ENCODE results near the gene EDRF1. TPM values are rescaled to one million over a fixed set of nuclear protein-coding genes. Genes with fewer than 3 reads are reported as not detected.

Gene EDRF1
- total RNA-seq, 1 donor from 2014 or later: 45.9 TPM

DNA sequence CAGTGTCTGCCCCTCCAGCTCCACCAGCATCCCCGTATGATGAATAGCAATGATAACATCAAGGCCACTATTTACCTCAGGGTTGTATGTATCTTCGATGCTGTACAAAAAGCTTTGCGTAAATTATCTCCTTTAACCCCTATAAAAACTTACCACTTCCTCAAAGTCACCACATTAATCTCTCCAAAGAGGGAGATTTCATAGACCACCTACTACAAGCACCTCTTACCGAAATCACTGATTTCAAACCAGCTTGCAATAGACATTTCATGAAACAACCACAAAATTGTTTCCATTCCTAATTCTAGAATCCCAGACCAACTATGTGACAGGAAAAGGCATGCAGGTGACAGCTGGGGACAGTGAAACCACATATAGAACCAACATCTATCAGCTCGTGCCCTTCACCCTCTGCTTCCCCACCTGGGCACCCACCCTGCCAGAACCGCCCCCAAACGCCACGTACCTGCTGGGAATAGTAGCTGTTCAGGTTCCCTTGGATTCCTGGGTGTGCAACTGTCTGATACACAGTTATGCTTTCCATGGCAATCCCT, 76.2 kb downstream of the EDRF1 start:
- H3K4me3 Mint-ChIP-seq: no peak overlapping the region
- no peak overlapping the region for H3K27ac Mint-ChIP-seq
- H3K4me1 Mint-ChIP-seq: no peaks in the 10 kb centered on the region
- DNase-seq (ENCODE audit: low spot score in 2 of 2, unreplicated experiment in 2 of 2): no peak
- H3K27me3 Mint-ChIP-seq (ENCODE audit: low read depth): no peaks in the 10 kb centered on the region
- H3K36me3 Mint-ChIP-seq: peaks cover 27% of the 10 kb centered on the region
- TF ChIP-seq, protein P1, sequence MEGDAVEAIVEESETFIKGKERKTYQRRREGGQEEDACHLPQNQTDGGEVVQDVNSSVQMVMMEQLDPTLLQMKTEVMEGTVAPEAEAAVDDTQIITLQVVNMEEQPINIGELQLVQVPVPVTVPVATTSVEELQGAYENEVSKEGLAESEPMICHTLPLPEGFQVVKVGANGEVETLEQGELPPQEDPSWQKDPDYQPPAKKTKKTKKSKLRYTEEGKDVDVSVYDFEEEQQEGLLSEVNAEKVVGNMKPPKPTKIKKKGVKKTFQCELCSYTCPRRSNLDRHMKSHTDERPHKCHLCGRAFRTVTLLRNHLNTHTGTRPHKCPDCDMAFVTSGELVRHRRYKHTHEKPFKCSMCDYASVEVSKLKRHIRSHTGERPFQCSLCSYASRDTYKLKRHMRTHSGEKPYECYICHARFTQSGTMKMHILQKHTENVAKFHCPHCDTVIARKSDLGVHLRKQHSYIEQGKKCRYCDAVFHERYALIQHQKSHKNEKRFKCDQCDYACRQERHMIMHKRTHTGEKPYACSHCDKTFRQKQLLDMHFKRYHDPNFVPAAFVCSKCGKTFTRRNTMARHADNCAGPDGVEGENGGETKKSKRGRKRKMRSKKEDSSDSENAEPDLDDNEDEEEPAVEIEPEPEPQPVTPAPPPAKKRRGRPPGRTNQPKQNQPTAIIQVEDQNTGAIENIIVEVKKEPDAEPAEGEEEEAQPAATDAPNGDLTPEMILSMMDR (IDR thresholded peaks at IDR 0.05; ENCODE audit: unreplicated experiment): no peak
- no peaks in the 10 kb centered on the region for H3K9me3 Mint-ChIP-seq

DNA sequence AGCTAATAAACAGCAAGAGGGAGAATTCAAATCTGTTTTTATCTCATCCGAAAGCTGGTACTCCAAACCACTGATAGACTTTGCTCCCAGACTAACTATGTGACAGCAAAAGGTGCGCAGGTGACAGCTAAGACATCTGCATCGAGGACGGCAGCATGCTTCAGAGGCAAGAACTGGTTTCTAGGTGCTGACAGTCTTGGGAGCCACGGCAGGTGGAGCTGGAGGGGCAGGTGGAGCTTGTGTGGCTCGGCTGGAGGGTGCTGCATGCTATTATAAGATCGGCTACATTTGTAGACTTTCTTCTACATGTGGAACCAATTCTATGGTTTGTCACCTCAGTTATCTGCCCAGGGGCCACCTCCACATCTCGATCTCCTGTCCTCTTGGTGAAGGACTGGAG, 77.9 kb downstream of the EDRF1 start:
- Mint-ChIP-seq H3K4me1 (no peaks in the 10 kb centered on the region), H3K36me3 (peaks cover 23% of the 10 kb centered on the region), H3K4me3 (no peak overlapping the region), H3K27ac (no peak overlapping the region), H3K27me3 (ENCODE audit: low read depth) (no peaks in the 10 kb centered on the region), H3K9me3 (no peaks in the 10 kb centered on the region)
- TF ChIP-seq, protein P1 (IDR thresholded peaks at IDR 0.05; ENCODE audit: unreplicated experiment): no peak
- no peak for DNase-seq (ENCODE audit: low spot score in 2 of 2, unreplicated experiment in 2 of 2)

DNA sequence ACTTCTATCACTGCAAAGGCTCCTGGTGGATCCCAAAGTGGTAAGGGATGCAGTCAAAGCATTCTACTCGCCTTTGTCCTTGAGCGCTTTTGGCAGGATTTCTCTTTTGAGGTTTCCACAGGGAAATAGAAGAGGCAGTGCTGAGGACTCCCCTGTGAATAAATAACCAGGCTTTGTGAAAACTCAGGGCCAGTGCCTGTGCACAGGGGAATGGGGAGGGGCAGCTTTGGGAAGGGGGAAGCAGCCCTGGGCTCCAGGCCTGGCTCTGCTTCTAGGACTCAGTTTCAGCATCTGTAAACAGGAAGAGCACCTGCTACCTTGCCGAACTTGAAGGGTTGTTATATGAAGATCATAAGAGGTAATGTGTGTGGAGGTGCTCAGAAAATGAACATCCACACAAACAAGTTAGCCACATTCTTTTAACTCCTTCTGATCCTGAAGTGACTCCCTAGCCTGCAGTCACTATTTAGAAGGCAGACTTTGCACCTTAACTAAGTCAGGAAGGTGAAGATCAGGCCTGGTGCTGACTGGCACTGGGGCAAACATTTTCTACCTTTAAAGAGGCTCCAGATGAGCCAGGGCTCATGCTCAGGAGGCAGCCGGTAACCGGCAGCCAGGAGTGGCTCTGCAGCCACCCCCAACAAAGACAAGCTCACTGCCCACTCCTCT, 78.6 kb downstream of the EDRF1 start:
- TF ChIP-seq, protein P1 (IDR thresholded peaks at IDR 0.05; ENCODE audit: unreplicated experiment): no peak

DNA sequence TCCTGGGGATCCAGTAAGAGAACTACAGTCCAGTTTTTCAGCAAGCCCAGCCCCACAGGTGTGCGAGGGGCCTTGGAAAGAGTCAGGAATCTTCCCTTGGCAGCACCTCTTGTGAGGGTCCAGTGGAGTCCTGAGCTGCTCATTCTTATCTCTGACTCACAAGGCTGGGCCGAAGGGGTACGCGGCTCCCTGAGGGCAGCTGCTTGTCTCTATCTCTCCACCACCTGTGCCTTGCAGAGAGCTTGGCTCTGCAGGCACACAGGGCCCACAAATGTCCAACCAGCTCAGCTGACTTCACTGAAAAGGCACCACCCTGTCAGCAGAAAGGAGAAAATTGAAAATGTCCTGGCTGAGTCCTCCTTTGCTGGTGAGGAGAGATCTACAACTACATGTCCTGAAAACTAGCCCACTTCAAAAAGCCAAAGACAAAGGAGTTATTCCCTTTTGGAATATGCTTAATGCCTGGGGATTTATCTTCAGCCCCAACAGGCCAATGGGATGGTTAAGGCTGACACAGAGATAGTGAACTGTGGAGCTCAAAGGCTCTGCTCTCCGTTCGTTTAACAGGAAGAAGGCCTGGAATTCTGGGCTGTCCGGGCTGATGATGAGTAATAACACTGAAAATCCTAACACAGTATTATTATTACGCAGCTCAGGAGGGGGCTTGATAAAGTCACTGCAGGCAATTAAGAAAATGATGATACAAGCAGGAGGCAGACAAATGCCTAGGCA, 80.1 kb downstream of the EDRF1 start:
- Mint-ChIP-seq H3K4me1 (no peaks in the 10 kb centered on the region), H3K27ac (no peak overlapping the region), H3K27me3 (ENCODE audit: low read depth) (no peaks in the 10 kb centered on the region), H3K9me3 (no peaks in the 10 kb centered on the region), H3K36me3 (peaks cover 17% of the 10 kb centered on the region), H3K4me3 (no peak overlapping the region)
- DNase-seq (ENCODE audit: low spot score in 2 of 2, unreplicated experiment in 2 of 2): no peak
- TF ChIP-seq, protein P1 (IDR thresholded peaks at IDR 0.05; ENCODE audit: unreplicated experiment): no peak

More for the DNA sequence above, 78.6 kb downstream of the EDRF1 start:
- Mint-ChIP-seq H3K4me3 (no peak overlapping the region), H3K27me3 (ENCODE audit: low read depth) (no peaks in the 10 kb centered on the region), H3K4me1 (no peaks in the 10 kb centered on the region), H3K27ac (no peak overlapping the region), H3K9me3 (no peaks in the 10 kb centered on the region), H3K36me3 (peaks cover 21% of the 10 kb centered on the region)
- DNase-seq (ENCODE audit: low spot score in 2 of 2, unreplicated experiment in 2 of 2): no peak

DNA sequence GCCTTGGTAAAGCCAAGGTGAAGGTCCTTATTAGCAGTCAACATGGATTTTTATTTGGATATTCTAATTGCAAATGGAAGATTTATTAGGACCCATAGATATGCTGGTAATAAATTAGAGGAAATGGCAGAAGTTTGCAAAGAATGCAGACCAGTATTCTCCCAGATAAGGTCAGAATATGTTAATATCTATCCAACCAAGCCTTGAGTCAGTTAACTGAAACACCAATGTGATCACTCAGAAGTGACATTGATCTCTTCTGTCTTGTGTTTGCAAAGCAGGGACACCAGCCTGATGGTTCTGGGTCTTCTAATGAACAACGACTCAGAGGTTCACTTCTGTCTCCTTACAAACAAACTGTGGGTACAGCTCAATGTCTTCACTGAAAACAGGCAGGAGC, 82.1 kb downstream of the EDRF1 start:
- DNase-seq (ENCODE audit: low spot score in 2 of 2, unreplicated experiment in 2 of 2): no peak
- Mint-ChIP-seq H3K36me3 (peaks cover 27% of the 10 kb centered on the region), H3K27ac (no peak overlapping the region), H3K4me1 (no peaks in the 10 kb centered on the region), H3K4me3 (no peak overlapping the region), H3K27me3 (ENCODE audit: low read depth) (no peaks in the 10 kb centered on the region), H3K9me3 (no peaks in the 10 kb centered on the region)
- TF ChIP-seq, protein P1 (IDR thresholded peaks at IDR 0.05; ENCODE audit: unreplicated experiment): no peak

Data from mesothelial cell of epicardium (in vitro differentiated cells).